Stimulated activated CD8-positive, alpha-beta memory T cell treated with anti-CD3 and anti-CD28 coated beads, Interleukin-15, amount 100 ng/mL, for 24 hours (primary cell): ENCODE measurements around the gene JSRP1.

ENCODE experiments used
- DNase-seq: peaks from one replicate; pipeline ENCODE4 v3.0.0-alpha.2; 2020; ENCODE audit warnings: low read depth

JSRP1 gene, protein sequence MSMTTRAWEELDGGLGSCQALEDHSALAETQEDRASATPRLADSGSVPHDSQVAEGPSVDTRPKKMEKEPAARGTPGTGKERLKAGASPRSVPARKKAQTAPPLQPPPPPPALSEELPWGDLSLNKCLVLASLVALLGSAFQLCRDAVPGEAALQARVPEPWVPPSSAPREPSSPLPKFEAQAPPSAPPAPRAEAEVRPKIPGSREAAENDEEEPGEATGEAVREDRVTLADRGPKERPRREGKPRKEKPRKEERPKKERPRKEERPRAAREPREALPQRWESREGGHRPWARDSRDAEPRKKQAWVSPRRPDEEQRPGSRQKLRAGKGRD

GRCh38 chr19:2255982-2256685, at the start of gene JSRP1:
Gene JSRP1 (minus strand): TSS chr19:2256417. CDS start chr19:2255314, 1,103 bp downstream.
- DNase-seq, result no peak

- DNase-seq, result no peak
These were observed 49.4 kb upstream of the JSRP1 start for GRCh38 chr19:2305452-2306280.

DNA sequence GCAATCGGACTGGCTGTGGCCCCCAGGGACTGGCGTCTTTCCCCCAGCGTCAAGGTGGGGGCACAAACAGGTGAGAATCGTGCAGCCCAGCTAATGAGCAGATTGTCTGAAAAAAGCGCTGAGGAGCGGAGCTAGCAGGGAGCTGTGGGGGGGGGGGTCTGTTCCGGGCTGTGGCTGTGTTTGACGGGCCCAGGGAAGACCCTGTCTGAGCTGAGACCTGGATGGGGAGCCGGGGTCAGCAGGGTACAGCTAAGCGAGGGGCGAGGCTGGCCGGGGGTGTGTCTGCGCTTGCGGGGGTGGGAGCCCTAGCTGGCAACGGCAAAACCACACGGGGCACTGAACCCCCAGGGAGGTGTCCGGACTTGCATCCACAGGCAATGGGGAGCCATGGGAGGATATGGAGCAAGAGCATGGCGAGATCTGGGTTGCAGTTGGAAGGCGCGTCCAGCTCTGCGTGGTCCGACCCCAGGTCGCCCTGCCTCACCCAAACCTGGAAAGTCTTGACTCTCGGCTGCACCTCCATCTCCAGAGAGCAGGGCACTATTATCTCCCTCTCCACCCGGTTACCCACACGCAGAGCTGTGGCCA, 47.1 kb upstream of the JSRP1 start:
- DNase-seq, result no peak

GRCh38 chr19:2302319-2303210, 46.3 kb upstream of the JSRP1 start:
- no peak for DNase-seq

- no peak for DNase-seq
These were observed 44.3 kb upstream of the JSRP1 start for GRCh38 chr19:2300533-2300932.

DNA sequence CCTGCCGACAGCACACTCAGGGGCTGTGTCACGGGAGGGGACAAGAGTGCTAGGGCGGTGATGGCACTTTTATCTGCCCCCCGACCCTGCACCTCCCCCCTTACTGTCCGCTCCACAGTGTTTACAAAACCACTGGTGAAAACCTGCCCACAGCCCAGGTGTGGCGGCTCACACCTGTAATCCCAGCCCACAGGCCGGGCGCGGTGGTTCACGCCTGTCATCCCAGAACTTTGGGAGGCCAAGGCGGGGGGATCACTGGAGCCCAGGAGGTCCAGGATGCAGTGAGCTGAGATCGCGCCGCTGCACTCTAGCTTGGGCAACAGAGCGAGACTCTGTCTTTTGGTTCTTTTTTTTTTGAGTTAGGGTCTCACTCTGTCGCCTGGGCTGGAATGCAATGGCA, 39.9 kb upstream of the JSRP1 start:
- no peak for DNase-seq

- DNase-seq, result no peak
These were observed 38.6 kb upstream of the JSRP1 start for GRCh38 chr19:2294687-2295335.

- DNase-seq, result no peak
These were observed 35.1 kb upstream of the JSRP1 start for GRCh38 chr19:2291185-2291751.

- DNase-seq, result no peak
These were observed 34.4 kb upstream of the JSRP1 start for GRCh38 chr19:2290441-2291184.

- DNase-seq, result no peak
These were observed 33.7 kb upstream of the JSRP1 start for GRCh38 chr19:2289714-2290435.

- no peak for DNase-seq
These were observed 32.8 kb upstream of the JSRP1 start for GRCh38 chr19:2288818-2289713.

DNA sequence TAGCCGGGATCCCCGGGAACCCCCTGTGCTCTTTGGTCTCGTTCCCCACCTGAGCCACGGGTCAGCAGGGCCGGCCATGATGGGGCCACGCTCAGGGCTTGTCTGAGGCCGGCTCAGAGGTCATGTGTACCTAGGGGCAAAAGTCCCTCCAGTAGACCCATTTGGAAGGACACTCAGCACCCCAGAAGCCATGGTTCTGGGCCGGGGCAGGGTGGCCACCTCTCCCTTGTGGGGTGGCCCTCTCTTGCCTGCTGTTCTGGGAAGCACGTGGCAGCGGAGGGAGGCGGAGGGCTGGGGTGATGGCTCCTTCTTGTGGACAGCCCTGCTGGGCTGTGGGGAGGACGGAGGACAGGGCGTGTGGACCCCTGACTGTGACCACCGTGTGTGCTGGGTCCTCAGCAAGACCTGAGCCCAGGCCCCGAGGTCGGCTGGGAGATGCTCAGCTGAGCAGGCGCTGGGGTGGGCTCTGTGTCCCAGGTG, 32.2 kb upstream of the JSRP1 start:
- no peak for DNase-seq

GRCh38 chr19:2287585-2288337, 31.5 kb upstream of the JSRP1 start:
- no peak for DNase-seq

DNA sequence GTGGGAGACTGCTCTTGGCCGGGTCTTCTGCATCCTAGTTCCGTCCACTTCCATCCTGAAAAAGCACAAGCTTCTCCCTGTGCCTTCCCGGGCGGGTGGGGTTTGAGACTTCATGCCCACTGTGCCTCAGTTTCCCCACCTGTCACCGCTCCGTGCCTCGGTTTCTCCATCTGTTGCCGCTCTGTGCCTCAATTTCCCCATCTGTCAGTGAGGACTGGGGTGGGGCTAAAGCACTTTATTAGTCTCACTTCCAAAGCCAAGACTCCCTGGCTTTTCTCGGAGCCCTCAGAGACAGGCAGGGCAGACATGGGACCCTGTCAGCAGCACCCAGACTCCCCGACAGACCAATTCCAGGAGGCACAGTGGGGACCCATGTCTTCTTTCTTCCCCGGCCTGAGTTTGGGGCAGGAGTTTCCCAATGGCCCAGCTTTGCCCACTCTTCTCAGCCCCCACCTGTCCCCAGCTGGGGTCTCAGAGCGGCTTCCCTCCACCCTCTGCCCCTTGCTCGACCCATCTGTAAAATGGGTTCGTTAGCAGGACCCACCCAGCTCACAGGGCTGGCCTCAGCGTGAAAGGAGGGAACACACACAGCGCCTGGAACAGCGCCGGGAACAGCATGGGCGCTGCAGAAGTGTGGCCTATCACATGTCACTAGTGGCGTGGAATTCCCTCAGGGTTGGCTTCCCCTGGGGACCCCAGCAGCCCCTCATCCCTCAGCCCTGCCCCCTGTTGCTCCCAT, 30.4 kb upstream of the JSRP1 start:
- no peak for DNase-seq

DNA sequence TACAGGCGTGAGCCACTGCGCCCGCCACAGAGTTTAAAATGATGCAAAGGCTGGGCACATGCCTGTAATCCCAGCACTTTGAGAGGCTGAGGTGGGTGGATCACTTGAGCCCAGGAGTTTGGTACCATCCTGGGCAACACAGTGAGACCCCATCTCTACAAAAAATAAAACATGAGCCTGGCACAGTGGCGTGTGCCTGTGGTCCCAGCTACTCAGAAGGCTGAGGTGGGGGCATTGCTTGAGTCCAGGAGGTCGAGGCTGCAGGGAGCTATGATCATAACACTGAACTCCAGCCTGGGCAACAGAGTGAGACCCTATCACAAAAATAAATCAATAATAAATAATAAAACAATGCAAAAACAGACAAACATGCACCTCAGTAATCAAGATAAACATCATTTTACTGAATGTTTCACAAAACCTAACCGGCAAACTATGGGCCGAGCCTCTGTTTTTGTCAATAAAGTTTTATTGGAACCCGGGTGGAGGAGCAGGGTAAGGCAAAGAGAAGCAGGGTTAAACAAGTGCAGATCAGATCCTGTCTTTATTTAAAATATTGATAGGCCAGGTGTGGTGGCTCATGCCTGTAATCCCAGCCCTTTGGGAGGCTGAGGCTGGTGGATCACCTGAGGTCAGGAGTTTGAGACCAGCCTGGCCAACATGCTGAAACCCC, 27.8 kb upstream of the JSRP1 start:
- no peak for DNase-seq

GRCh38 chr19:2282862-2283237, 26.6 kb upstream of the JSRP1 start:
- no peak for DNase-seq
